GM23338 (cell line): ENCODE data around the gene ANO6. TPM values are rescaled to one million over a fixed set of nuclear protein-coding genes. Genes with fewer than 3 reads are reported as not detected.

Experiments
- ATAC-seq: fragments of 200-7000 bp; cut with Tn5 transposase; 3 replicates; pipeline ENCODE4 v1.9.1; 2020
- DNase-seq: peaks from one replicate; pipeline ENCODE4 v3.0.0-alpha.2; 2015; ENCODE audit warnings: low spot score
- H2AFZ ChIP-seq: fragments of 200-600 bp; sonication (generic); 2 replicates; pipeline ENCODE4 v1.8.0; 2016; ENCODE audit warnings: antibody characterized with exemption, mild to moderate bottlenecking, moderate library complexity
- H3F3A ChIP-seq: fragments of 200-600 bp; sonication (generic); replicated peaks from 2 replicates; pipeline ENCODE4 v1.8.0; 2017; ENCODE audit warnings: antibody characterized with exemption, mixed run types, low read depth
- H3K27ac ChIP-seq: fragments of 200-600 bp; sonication (generic); 2 replicates; pipeline ENCODE4 v1.6.1; 2016; ENCODE audit warnings: low read depth
- H3K27me3 ChIP-seq: fragments of 200-600 bp; sonication (generic); 2 replicates; pipeline ENCODE4 v1.8.0; 2016; ENCODE audit warnings: mild to moderate bottlenecking, mixed run types, moderate library complexity; ENCODE audit not compliant: insufficient read depth
- H3K36me3 ChIP-seq: fragments of 200-600 bp; sonication (generic); 2 replicates; pipeline ENCODE4 v1.8.0; 2016; ENCODE audit warnings: mild to moderate bottlenecking; ENCODE audit not compliant: insufficient read depth
- H3K4me1 ChIP-seq: fragments of 200-600 bp; sonication (generic); 2 replicates; pipeline ENCODE4 v1.8.0; 2016; ENCODE audit warnings: mild to moderate bottlenecking, moderate library complexity; ENCODE audit not compliant: insufficient read depth
- H3K4me2 ChIP-seq: fragments of 200-600 bp; sonication (generic); 2 replicates; pipeline ENCODE4 v1.7.1; 2017; ENCODE audit warnings: mixed run types
- H3K4me3 ChIP-seq: fragments of 200-600 bp; sonication (generic); 2 replicates; pipeline ENCODE4 v1.6.1; 2016; ENCODE audit warnings: mixed run types
- H3K79me2 ChIP-seq: fragments of 200-600 bp; sonication (generic); replicated peaks from 2 replicates; pipeline ENCODE4 v1.8.0; 2017; ENCODE audit warnings: mild to moderate bottlenecking; ENCODE audit not compliant: insufficient read depth
- H3K9me2 ChIP-seq: fragments of 200-600 bp; sonication (generic); 2 replicates; pipeline ENCODE4 v1.8.0; 2017; ENCODE audit not compliant: insufficient read depth
- H4K20me1 ChIP-seq: fragments of 200-600 bp; sonication (generic); replicated peaks from 2 replicates; pipeline ENCODE4 v1.8.0; 2017; ENCODE audit warnings: mild to moderate bottlenecking; ENCODE audit not compliant: insufficient read depth
- H3K27ac Mint-ChIP-seq: 2 replicates; pipeline ENCODE4 v1.8.0; 2020; ENCODE audit warnings: inconsistent platforms, mild to moderate bottlenecking, moderate library complexity, mixed read lengths
- H3K27me3 Mint-ChIP-seq: 3 replicates; pipeline ENCODE4 v1.8.0; 2022; ENCODE audit warnings: low read depth, mild to moderate bottlenecking, moderate library complexity, mixed read lengths, inconsistent platforms; ENCODE audit not compliant: insufficient read depth, poor library complexity
- H3K36me3 Mint-ChIP-seq: 3 replicates; pipeline ENCODE4 v1.8.0; 2021; ENCODE audit warnings: low read depth, mild to moderate bottlenecking, inconsistent platforms, moderate library complexity, mixed read lengths
- H3K4me1 Mint-ChIP-seq: 3 replicates; pipeline ENCODE4 v1.8.0; 2020; ENCODE audit warnings: mild to moderate bottlenecking, inconsistent platforms, mixed read lengths
- H3K4me3 Mint-ChIP-seq: 3 replicates; pipeline ENCODE4 v1.8.0; 2021; ENCODE audit warnings: moderate library complexity, mild to moderate bottlenecking, inconsistent platforms, mixed read lengths
- H3K9me3 Mint-ChIP-seq: 3 replicates; pipeline ENCODE4 v1.8.0; 2020; ENCODE audit warnings: moderate library complexity, mild to moderate bottlenecking, inconsistent platforms, mixed read lengths
- EZH2 ChIP-seq: fragments of 200-600 bp; sonication (generic); IDR thresholded peaks from one replicate; pipeline ENCODE4 v1.8.0; 2017; ENCODE audit warnings: antibody characterized with exemption, mild to moderate bottlenecking, low read depth; ENCODE audit not compliant: unreplicated experiment
- EZH2phosphoT487 ChIP-seq: fragments of 200-600 bp; sonication (generic); IDR thresholded peaks from one replicate; pipeline ENCODE4 v1.8.1; 2018; ENCODE audit warnings: antibody characterized with exemption; ENCODE audit not compliant: unreplicated experiment
- STAT1 ChIP-seq: IDR thresholded peaks from one replicate; pipeline ENCODE4 v1.6.1; 2016; ENCODE audit warnings: antibody characterized with exemption; ENCODE audit not compliant: unreplicated experiment
- polyA plus RNA-seq: library from polyadenylated mRNA; unstranded; fragments of >200 nt; fragmentation: Nextera tagmentation; extraction: Ambion mirVana; gene quantifications from 2 replicates; pipeline ENCODE4 v1.2.1, GENCODE V29; 2016
- total RNA-seq: library from RNA; depleted of rRNA; stranded (reverse); fragments of >200 nt; shearing (Covaris generic); gene quantifications from 2 replicates; pipeline ENCODE4 v1.2.3, GENCODE V29; 2014
- TF ChIP-seq, protein P1 (sequence below): fragments of 250-450 bp; sonication (Bioruptor Pico); IDR thresholded peaks from 2 replicates; pipeline ENCODE4 v1.5.0; 2020; ENCODE audit warnings: mild to moderate bottlenecking, moderate library complexity

Gene ANO6
- total and polyA plus RNA-seq, 2 experiments from 2014 or later = 21.1 to 48.9 TPM

DNA sequence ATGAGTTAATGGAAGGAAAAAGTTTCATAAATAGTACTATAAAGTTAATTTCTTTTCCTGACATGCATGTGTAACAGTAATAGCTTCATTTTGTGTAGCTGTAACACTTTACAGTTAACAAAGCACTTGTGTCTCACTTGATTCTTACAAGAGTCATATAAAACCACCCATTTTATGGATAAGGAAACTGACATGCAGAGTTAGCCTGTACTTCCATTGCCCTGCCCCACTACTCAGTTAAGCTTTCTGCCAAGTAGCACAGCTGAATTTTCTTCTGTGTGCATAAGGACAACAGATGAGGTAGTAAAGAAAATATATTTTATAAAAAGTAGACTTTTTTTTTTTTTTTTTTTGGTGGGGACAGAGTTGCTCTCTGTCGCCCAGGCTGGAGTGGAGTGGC lies 32.2 kb downstream of the ANO6 start:
- H2AFZ ChIP-seq = no peak overlapping the region
- Mint-ChIP-seq H3K27me3 (peaks cover 2% of the 10 kb centered on the region), H3K9me3 (no peaks in the 10 kb centered on the region), H3K4me3 (no peak overlapping the region), H3K36me3 (no peaks in the 10 kb centered on the region; the same call in 2 of the 3 replicates), H3K27ac (no peak overlapping the region), H3K4me1 (peaks cover 39% of the 10 kb centered on the region)
- no peaks in the 10 kb centered on the region for H3K36me3 ChIP-seq
- H3F3A ChIP-seq = no peaks in the 10 kb centered on the region
- TF ChIP-seq, protein P1, sequence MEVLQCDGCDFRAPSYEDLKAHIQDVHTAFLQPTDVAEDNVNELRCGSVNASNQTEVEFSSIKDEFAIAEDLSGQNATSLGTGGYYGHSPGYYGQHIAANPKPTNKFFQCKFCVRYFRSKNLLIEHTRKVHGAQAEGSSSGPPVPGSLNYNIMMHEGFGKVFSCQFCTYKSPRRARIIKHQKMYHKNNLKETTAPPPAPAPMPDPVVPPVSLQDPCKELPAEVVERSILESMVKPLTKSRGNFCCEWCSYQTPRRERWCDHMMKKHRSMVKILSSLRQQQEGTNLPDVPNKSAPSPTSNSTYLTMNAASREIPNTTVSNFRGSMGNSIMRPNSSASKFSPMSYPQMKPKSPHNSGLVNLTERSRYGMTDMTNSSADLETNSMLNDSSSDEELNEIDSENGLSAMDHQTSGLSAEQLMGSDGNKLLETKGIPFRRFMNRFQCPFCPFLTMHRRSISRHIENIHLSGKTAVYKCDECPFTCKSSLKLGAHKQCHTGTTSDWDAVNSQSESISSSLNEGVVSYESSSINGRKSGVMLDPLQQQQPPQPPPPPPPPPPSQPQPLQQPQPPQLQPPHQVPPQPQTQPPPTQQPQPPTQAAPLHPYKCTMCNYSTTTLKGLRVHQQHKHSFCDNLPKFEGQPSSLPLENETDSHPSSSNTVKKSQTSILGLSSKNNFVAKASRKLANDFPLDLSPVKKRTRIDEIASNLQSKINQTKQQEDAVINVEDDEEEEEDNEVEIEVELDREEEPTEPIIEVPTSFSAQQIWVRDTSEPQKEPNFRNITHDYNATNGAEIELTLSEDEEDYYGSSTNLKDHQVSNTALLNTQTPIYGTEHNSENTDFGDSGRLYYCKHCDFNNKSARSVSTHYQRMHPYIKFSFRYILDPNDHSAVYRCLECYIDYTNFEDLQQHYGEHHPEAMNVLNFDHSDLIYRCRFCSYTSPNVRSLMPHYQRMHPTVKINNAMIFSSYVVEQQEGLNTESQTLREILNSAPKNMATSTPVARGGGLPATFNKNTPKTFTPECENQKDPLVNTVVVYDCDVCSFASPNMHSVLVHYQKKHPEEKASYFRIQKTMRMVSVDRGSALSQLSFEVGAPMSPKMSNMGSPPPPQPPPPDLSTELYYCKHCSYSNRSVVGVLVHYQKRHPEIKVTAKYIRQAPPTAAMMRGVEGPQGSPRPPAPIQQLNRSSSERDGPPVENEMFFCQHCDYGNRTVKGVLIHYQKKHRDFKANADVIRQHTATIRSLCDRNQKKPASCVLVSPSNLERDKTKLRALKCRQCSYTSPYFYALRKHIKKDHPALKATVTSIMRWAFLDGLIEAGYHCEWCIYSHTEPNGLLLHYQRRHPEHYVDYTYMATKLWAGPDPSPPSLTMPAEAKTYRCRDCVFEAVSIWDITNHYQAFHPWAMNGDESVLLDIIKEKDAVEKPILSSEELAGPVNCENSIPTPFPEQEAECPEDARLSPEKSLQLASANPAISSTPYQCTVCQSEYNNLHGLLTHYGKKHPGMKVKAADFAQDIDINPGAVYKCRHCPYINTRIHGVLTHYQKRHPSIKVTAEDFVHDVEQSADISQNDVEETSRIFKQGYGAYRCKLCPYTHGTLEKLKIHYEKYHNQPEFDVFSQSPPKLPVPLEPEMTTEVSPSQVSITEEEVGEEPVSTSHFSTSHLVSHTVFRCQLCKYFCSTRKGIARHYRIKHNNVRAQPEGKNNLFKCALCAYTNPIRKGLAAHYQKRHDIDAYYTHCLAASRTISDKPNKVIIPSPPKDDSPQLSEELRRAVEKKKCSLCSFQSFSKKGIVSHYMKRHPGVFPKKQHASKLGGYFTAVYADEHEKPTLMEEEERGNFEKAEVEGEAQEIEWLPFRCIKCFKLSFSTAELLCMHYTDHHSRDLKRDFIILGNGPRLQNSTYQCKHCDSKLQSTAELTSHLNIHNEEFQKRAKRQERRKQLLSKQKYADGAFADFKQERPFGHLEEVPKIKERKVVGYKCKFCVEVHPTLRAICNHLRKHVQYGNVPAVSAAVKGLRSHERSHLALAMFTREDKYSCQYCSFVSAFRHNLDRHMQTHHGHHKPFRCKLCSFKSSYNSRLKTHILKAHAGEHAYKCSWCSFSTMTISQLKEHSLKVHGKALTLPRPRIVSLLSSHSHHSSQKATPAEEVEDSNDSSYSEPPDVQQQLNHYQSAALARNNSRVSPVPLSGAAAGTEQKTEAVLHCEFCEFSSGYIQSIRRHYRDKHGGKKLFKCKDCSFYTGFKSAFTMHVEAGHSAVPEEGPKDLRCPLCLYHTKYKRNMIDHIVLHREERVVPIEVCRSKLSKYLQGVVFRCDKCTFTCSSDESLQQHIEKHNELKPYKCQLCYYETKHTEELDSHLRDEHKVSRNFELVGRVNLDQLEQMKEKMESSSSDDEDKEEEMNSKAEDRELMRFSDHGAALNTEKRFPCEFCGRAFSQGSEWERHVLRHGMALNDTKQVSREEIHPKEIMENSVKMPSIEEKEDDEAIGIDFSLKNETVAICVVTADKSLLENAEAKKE (CRISPR knock-in tag) = no peak
- no peak for TF ChIP-seq STAT1
- DNase-seq (no peak), ATAC-seq (no peak)
- no peaks in the 10 kb centered on the region for H3K27me3 ChIP-seq
- peaks cover 28% of the 10 kb centered on the region for H3K4me1 ChIP-seq
- peaks cover 84% of the 10 kb centered on the region for H3K79me2 ChIP-seq
- no peaks in the 10 kb centered on the region for H4K20me1 ChIP-seq
- H3K4me3 ChIP-seq = no peak overlapping the region
- peaks cover 2% of the 10 kb centered on the region; the same call in 1 of the 2 replicates for H3K9me2 ChIP-seq
- no peak overlapping the region for H3K27ac ChIP-seq
- H3K4me2 ChIP-seq = no peak overlapping the region

DNA sequence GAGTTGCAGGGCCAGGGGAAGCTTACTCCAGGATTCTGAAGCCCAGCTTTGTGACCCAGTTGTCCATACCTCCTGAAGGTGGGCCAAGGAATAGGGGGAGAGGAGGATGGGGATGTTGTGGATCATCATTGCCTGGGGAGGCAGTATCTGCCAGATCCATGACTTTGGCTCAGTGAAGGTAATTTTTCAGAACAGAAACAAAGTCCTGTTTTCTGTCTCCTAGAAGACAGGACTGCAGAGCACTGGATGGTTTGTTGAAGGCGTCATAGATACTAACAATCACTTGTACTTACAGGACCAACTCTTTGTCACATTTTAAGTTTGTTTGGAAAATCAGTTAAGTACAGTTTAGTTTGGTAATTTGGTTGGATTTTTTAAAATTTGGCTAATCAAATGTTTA lies 38.4 kb downstream of the ANO6 start:
- TF ChIP-seq STAT1 = no peak
- TF ChIP-seq EZH2phosphoT487 = no peak
- TF ChIP-seq EZH2 = no peak
- no peak overlapping the region for H3K27ac ChIP-seq
- no peaks in the 10 kb centered on the region for H3K27me3 ChIP-seq
- Mint-ChIP-seq H3K27me3 (no peaks in the 10 kb centered on the region), H3K4me1 (peaks cover 51% of the 10 kb centered on the region), H3K9me3 (no peaks in the 10 kb centered on the region), H3K27ac (no peak overlapping the region; the same call in 1 of the 2 replicates), H3K36me3 (no peaks in the 10 kb centered on the region; the same call in 2 of the 3 replicates), H3K4me3 (no peak overlapping the region)
- H3K4me3 ChIP-seq = no peak overlapping the region
- DNase-seq (no peak), ATAC-seq (no peak)
- H3K9me2 ChIP-seq = peaks cover 2% of the 10 kb centered on the region; the same call in 1 of the 2 replicates
- H3K36me3 ChIP-seq = no peaks in the 10 kb centered on the region
- no peak overlapping the region for H3K4me2 ChIP-seq
- no peaks in the 10 kb centered on the region for H4K20me1 ChIP-seq
- H3K4me1 ChIP-seq = peaks cover 18% of the 10 kb centered on the region
- H2AFZ ChIP-seq = no peak overlapping the region
- no peaks in the 10 kb centered on the region for H3F3A ChIP-seq
- H3K79me2 ChIP-seq = peaks cover 47% of the 10 kb centered on the region
